Thyroid gland (tissue), 4 donors: Measurements from ENCODE around the gene UST.

Experiments used
- CTCF ChIP-seq, 6 experiments: fragments of 200-600 bp in 3 of 6; fragments of 450-650 bp in 3 of 6; sonication (generic) in 3 of 6; IDR thresholded peaks; one replicate each; pipeline ENCODE4 v1.5.1; 2016 to 2019; ENCODE audit warnings: antibody characterized with exemption in 6 of 6, mild to moderate bottlenecking in 2 of 6, inconsistent platforms in 1 of 6, moderate library complexity in 1 of 6
- POLR2A ChIP-seq, 2 donors: fragments of 450-650 bp; IDR thresholded peaks; one replicate each; pipeline ENCODE4 v1.6.1; 2017; ENCODE audit warnings: antibody characterized with exemption in 2 of 2, mild to moderate bottlenecking in 2 of 2, moderate library complexity in 1 of 2

GRCh38 chr6:148997865-148998264, 251.0 kb downstream of the UST start:
- TF ChIP-seq POLR2A (IDR thresholded peaks at IDR 0.05) (no peak), CTCF (IDR thresholded peaks at IDR 0.05) (no peak)
